Activated CD8-positive, alpha-beta memory T cell treated with anti-CD3 and anti-CD28 coated beads for 4 hours (primary cell): ENCODE data around the gene DNAH1.

Source experiments
- DNase-seq, 2 donors: peaks; one replicate each; pipeline ENCODE4 v3.0.0-alpha.2; 2020; ENCODE audit warnings: low read depth in 2 of 2

DNAH1 gene

GRCh38 chr3:52403271-52403841, 87.2 kb downstream of the DNAH1 start:
- DNase-seq: no peak

- DNase-seq: no peak
These were observed 87.8 kb downstream of the DNAH1 start for GRCh38 chr3:52403955-52404354.

GRCh38 chr3:52404391-52404790, 88.3 kb downstream of the DNAH1 start:
- DNase-seq: no peak

GRCh38 chr3:52405066-52405465, 88.9 kb downstream of the DNAH1 start:
- DNase-seq: no peak

- no peak for DNase-seq
These were observed 89.5 kb downstream of the DNAH1 start for GRCh38 chr3:52405601-52406110.

GRCh38 chr3:52406231-52406661, 90.1 kb downstream of the DNAH1 start:
- no peak for DNase-seq

- no peak for DNase-seq
These were observed 90.8 kb downstream of the DNAH1 start for GRCh38 chr3:52406791-52407510.

GRCh38 chr3:52407779-52408178, 91.7 kb downstream of the DNAH1 start:
- DNase-seq: no peak

GRCh38 chr3:52408466-52408865, 92.3 kb downstream of the DNAH1 start:
- DNase-seq: no peak

GRCh38 chr3:52415800-52416199, 99.7 kb downstream of the DNAH1 start:
- DNase-seq: no peak

GRCh38 chr3:52420388-52420787, 104.3 kb downstream of the DNAH1 start:
- DNase-seq: no peak

GRCh38 chr3:52422669-52423068, 106.5 kb downstream of the DNAH1 start:
- no peak for DNase-seq

- no peak for DNase-seq
These were observed 107.1 kb downstream of the DNAH1 start for GRCh38 chr3:52423173-52423572.

- no peak for DNase-seq
These were observed 112.3 kb downstream of the DNAH1 start for GRCh38 chr3:52428151-52429005.

GRCh38 chr3:52429031-52429430, 112.9 kb downstream of the DNAH1 start:
- DNase-seq: no peak

- no peak for DNase-seq
These were observed 113.8 kb downstream of the DNAH1 start for GRCh38 chr3:52429779-52430415.

- no peak for DNase-seq
These were observed 114.3 kb downstream of the DNAH1 start for GRCh38 chr3:52430416-52430810.

- no peak for DNase-seq
These were observed 115.5 kb downstream of the DNAH1 start for GRCh38 chr3:52431459-52432223.

GRCh38 chr3:52432225-52432624, 116.1 kb downstream of the DNAH1 start:
- no peak for DNase-seq

- no peak for DNase-seq
These were observed 116.6 kb downstream of the DNAH1 start for GRCh38 chr3:52432691-52433141.

- no peak for DNase-seq
These were observed 117.3 kb downstream of the DNAH1 start for GRCh38 chr3:52433328-52433995.
